HG02610 (cell line): ENCODE results near the gene SFTPB.
"Not testable (repeated sequence)": the region's sequence is repeated elsewhere in the genome, so short reads cannot be mapped to it uniquely, and the experiment has no call there.

ENCODE experiments used
- ATAC-seq: cut with Tn5 transposase; IDR thresholded peaks from one replicate; pipeline ENCODE4 v1.9.1; 2021; ENCODE audit warnings: mild to moderate bottlenecking, moderate library complexity; ENCODE audit not compliant: unreplicated experiment

Gene SFTPB

DNA sequence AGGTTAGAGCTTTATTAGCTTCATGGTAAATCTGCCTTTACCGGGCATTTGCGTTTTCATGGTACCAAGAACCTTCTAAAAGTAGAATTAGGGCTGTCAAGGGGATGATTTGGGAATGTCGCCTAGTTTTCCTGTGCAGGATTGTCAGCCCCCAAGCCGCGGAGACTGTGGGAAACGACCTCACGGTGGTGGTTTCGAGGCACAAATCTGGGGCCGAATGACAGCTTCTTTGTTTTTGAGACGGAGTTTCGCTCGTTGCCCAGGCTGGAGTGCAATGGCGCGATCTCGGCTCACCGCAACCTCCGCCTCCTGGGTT, 52.6 kb downstream of the SFTPB start:
- ATAC-seq: no peak

- not testable (repeated sequence) for ATAC-seq
Measured at GRCh38 chr2:85614757-85615156, 53.2 kb downstream of the SFTPB start.

- ATAC-seq: no peak
Measured at GRCh38 chr2:85613717-85614515, 54.1 kb downstream of the SFTPB start.

DNA sequence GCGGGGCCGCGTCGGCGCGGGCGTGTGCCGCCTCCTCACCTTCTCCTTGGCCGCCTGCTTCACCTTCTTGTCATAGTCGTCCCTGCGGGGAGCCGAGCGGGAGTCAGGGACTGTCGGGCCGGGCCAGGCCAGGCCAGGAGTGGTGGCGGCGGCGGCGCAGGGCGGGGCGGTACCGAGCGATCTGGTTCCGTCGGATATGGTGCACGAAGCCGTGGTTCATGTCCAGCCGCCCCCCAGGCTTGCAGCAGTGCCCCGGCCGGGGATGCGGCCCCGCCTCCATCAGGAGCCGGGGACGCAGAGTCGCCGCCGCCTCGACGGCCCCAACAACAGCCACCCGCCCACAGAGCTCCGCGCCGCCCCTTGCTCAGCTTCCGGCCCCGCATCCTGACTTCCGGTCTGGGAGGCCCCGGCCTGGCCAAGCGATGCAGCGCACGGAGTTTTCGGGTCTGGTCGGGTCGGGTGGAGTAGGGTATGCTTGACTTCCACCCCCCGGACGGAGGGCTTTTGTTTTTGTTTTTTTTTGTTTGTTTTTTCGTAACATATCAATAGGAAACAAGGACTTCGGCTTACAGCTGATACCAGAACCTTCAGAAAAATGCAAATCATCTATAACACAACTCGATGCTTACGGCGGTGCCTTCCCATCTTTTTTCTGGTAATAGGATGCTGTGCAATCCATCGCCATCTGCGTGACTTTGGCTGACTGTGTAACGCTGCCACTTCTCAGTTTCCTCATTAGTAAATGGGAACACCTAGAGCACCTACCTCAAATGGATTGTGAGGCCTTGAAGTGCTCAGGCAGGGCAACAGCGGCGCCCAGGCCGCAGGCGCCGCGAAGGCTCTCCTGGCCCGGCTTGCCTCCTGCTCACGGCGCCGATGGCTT, 56.1 kb downstream of the SFTPB start, which contains the start of gene C2orf68:
C2orf68 (minus strand) TSS at position 362 of the 883 bp plus-strand sequence; CDS start at position 280, 82 bp downstream.
- peak; percentile 79 for ATAC-seq

GRCh38 chr2:85611217-85611704, 56.7 kb downstream of the SFTPB start:
- ATAC-seq: no peak
